K562 (cell line): Measurements from ENCODE around the gene PEX3. TPM values are rescaled to one million over a fixed set of nuclear protein-coding genes. Genes with fewer than 3 reads are reported as not detected.

Experiments used
- ATAC-seq: fragments of 200-7000 bp; cut with Tn5 transposase; 3 replicates; pipeline ENCODE4 v1.9.1; 2020; ENCODE audit warnings: moderate library complexity
- BruUV-seq: library from RNA; stranded (reverse); fragments of 400-500 nt; replicated peaks from 2 replicates; lab custom pipeline; 2021; lab: Mats Ljungman, UMichigan
- CTCF ChIA-PET: fragments of 300-600 bp; formaldehyde crosslinking; extraction: SDS; loops from one replicate; lab custom pipeline; 2021; ENCODE audit warnings: low intra/inter-chr PET ratio; lab: Yijun Ruan, JAX
- POLR2A ChIA-PET: fragments of 300-600, 350-650 bp; sonication (Branson Sonifier 250); formaldehyde crosslinking; extraction: SDS; loops from one replicate; lab custom pipeline; 2021; ENCODE audit warnings: antibody characterized with exemption, inconsistent platforms; lab: Yijun Ruan, JAX
- DNase-seq, 4 experiments: peaks; one replicate each; pipeline versions ENCODE4 v3.0.0 to v3.0.0-alpha.2; 2011 to 2018; ENCODE audit warnings: low spot score in 3 of 4, mixed read lengths in 3 of 4; ENCODE audit errors: extremely low read depth in 1 of 4
- FAIRE-seq: peaks from 2 replicates; lab custom pipeline; 2011; peaks lifted over from hg19 to GRCh38; lab: Jason Lieb, UNC
- H2AFZ ChIP-seq: 2 replicates; pipeline ENCODE4 v1.6.0; 2011; ENCODE audit warnings: low read depth, low read length, control low read depth, inconsistent platforms
- H3K27ac ChIP-seq: fragments of 200-600 bp; 3 replicates; pipeline ENCODE4 v1.8.0; 2011; ENCODE audit warnings: low read depth, mild to moderate bottlenecking, control low read depth, inconsistent platforms, low read length, moderate library complexity, mixed read lengths; ENCODE audit errors: extremely low read depth
- H3K27me3 ChIP-seq, 2 experiments: fragments of 300-600 bp in 1 of 2; 2 replicates in 1 of 2; 3 replicates in 1 of 2; pipeline versions ENCODE4 v1.6.0 to v1.8.0; 2011; ENCODE audit warnings: inconsistent platforms in 2 of 2, low read length in 2 of 2, mild to moderate bottlenecking in 1 of 2, mixed read lengths in 1 of 2, moderate library complexity in 1 of 2; ENCODE audit not compliant: control insufficient read depth in 2 of 2, insufficient read depth in 2 of 2
- H3K36me3 ChIP-seq: fragments of 300-600 bp; 3 replicates; pipeline ENCODE4 v1.8.0; 2011; ENCODE audit warnings: mild to moderate bottlenecking, low read length, inconsistent platforms; ENCODE audit not compliant: control insufficient read depth, insufficient read depth
- H3K4me1 ChIP-seq, 2 experiments: fragments of 200-600 bp in 1 of 2; replicated peaks in 1 of 2; 2 replicates in 1 of 2; 3 replicates in 1 of 2; pipeline versions ENCODE4 v1.5.1 to v1.8.0; 2011; ENCODE audit warnings: inconsistent platforms in 2 of 2, low read length in 2 of 2, mild to moderate bottlenecking in 1 of 2, mixed read lengths in 1 of 2, moderate library complexity in 1 of 2; ENCODE audit not compliant: control insufficient read depth in 2 of 2, insufficient read depth in 2 of 2
- H3K4me2 ChIP-seq: 2 replicates; pipeline ENCODE4 v1.6.1; 2011; ENCODE audit warnings: low read length, control low read depth, inconsistent platforms, mixed read lengths; ENCODE audit not compliant: insufficient read depth
- H3K4me3 ChIP-seq: fragments of 200-600 bp; sonication (generic), shearing (Covaris generic); 2 replicates; pipeline ENCODE4 v1.5.1; 2016; ENCODE audit warnings: control low read depth, inconsistent platforms
- H3K79me2 ChIP-seq: fragments of 200-600 bp; 3 replicates; pipeline ENCODE4 v1.8.0; 2011; ENCODE audit warnings: low read length, inconsistent platforms; ENCODE audit not compliant: control insufficient read depth, insufficient read depth
- H3K9ac ChIP-seq, 2 experiments: 2 replicates each; pipeline versions ENCODE4 v1.6.0 to v1.6.1; 2011; ENCODE audit warnings: low read depth in 2 of 2, low read length in 2 of 2, control low read depth in 1 of 2, inconsistent platforms in 1 of 2, mild to moderate bottlenecking in 1 of 2, mixed read lengths in 1 of 2; ENCODE audit not compliant: insufficient read depth in 1 of 2
- H3K9me1 ChIP-seq: one replicate; pipeline ENCODE4 v1.6.0; 2011; ENCODE audit warnings: inconsistent platforms, mild to moderate bottlenecking, low read length, moderate library complexity; ENCODE audit not compliant: control insufficient read depth, insufficient read depth
- H3K9me3 ChIP-seq: replicated peaks from 2 replicates; pipeline ENCODE4 v1.5.1; 2011; ENCODE audit warnings: low read depth, low read length, inconsistent platforms; ENCODE audit not compliant: control insufficient read depth, insufficient read depth
- H4K20me1 ChIP-seq: replicated peaks from 2 replicates; pipeline ENCODE4 v1.6.1; 2011; ENCODE audit warnings: low read length, inconsistent platforms, mixed read lengths; ENCODE audit not compliant: control insufficient read depth, insufficient read depth
- C11orf30 ChIP-seq: fragments of 450-650 bp; IDR thresholded peaks from 2 replicates; pipeline ENCODE4 v1.6.1; 2016; ENCODE audit warnings: low read depth, mild to moderate bottlenecking
- FOXP1 ChIP-seq: sonication (generic); formaldehyde crosslinking; IDR thresholded peaks from 2 replicates; pipeline ENCODE4 v1.8.0; 2022; ENCODE audit warnings: mild to moderate bottlenecking, missing genetic modification reagents
- HNRNPH1 ChIP-seq: fragments of 200-400 bp; formaldehyde crosslinking; optimal IDR thresholded peaks from 2 replicates; pipeline ENCODE3; 2017; ENCODE audit warnings: low read depth, mild to moderate bottlenecking, low read length, moderate library complexity
- MAFG ChIP-seq: fragments of 450-650 bp; conservative IDR thresholded peaks from 2 replicates; pipeline ENCODE4 v1.6.1; 2016; ENCODE audit warnings: missing genetic modification characterization, missing compliant biosample characterization
- MTA2 ChIP-seq: fragments of 450-650 bp; IDR thresholded peaks from 2 replicates; pipeline ENCODE4 v1.6.1; 2016; ENCODE audit warnings: low read depth
- SAFB2 ChIP-seq: fragments of 200-400 bp; formaldehyde crosslinking; IDR thresholded peaks from 2 replicates; pipeline ENCODE4 v1.6.1; 2018; ENCODE audit warnings: borderline replicate concordance, low read length, low read depth, moderate library complexity; ENCODE audit not compliant: severe bottlenecking
- ZC3H8 ChIP-seq: fragments of 450-650 bp; IDR thresholded peaks from 2 replicates; pipeline ENCODE4 v1.6.1; 2017
- ZNF316 ChIP-seq: fragments of 450-650 bp; IDR thresholded peaks from 2 replicates; pipeline ENCODE4 v1.6.1; 2016
- ZNF407 ChIP-seq: fragments of 450-650 bp; IDR thresholded peaks from 2 replicates; pipeline ENCODE4 v1.6.1; 2016; ENCODE audit warnings: low read depth
- whole genome bisulfite sequencing: fragments of 100-300 bp; shearing (Covaris generic); methylation state at CpG from one replicate; pipeline ENCODE4 v1.1.6; 2016; ENCODE audit warnings: low coverage, mixed read lengths; ENCODE audit not compliant: insufficient coverage; ENCODE audit errors: missing lambda C conversion rate; 5-methylcytosine and 5-hydroxymethylcytosine counted together
- in situ Hi-C: fragments of 300-500 bp; cut with MboI; formaldehyde crosslinking; loops from 4 replicates; pipeline ENCODE4 v1.15.0; 2018; ENCODE audit warnings: inconsistent platforms, mixed read lengths
- intact Hi-C: fragments of 100-400 bp; cut with micrococcal nuclease; formaldehyde crosslinking; loops from 2 replicates; pipeline ENCODE4 v1.14.2; 2022
- polyA plus RNA-seq, 8 experiments: library from polyadenylated mRNA; depleted of rRNA in 4 of 8; stranded (reverse) in 5 of 8; unstranded in 3 of 8; fragments of >200 nt; fragmentation: Nextera tagmentation in 2 of 8; fragmentation: Illumina TruSeq in 1 of 8; extraction: Ambion mirVana in 2 of 8; extraction: Trizol in 1 of 8; gene quantifications; 2 replicates each; pipeline versions ENCODE4 v1.2.1 to v1.2.3, GENCODE V29; 2011 to 2014; ENCODE audit warnings: inconsistent platforms in 1 of 8, missing spikeins in 1 of 8
- total RNA-seq, 7 experiments: library from RNA; depleted of rRNA in 6 of 7; stranded (reverse); fragments of >200 nt in 6 of 7; fragmentation: Illumina TruSeq in 2 of 7; extraction: Trizol in 2 of 7; gene quantifications; 2 replicates each; pipeline versions ENCODE4 v1.2.1 to v1.2.3, GENCODE V29; 2011 to 2021; ENCODE audit warnings: low replicate concordance in 1 of 7

PEX3 gene
- total and polyA plus RNA-seq, 9 of the 15 experiments (the other 6 are each of a cell fraction or from before 2014, with no cell fraction given) = 17.3 to 69.6 (median 32.7) TPM

GRCh38 chr6:143535189-143535614, 84.6 kb downstream of the PEX3 start:
- intact Hi-C loops = no loop called here
- ChIA-PET POLR2A (interaction anchor here (0.7 to 1.0 kb wide), 2 partner anchors 26 to 1689 kb away, joined by 3 read pairs; no protein-coding TSS in a partner anchor), CTCF (no interaction called here)
- ATAC-seq (no peak), DNase-seq (no peak), FAIRE-seq (no peak)
- H2AFZ ChIP-seq = no peak overlapping the region
- 17% methylated on average over 5 of the region's 5 CpGs for WGBS
- H3K4me1 ChIP-seq = peaks cover 0 to 7% of the 10 kb centered on the region in 2 experiments; a peak in 2 of 5 replicates
- no peaks in the 10 kb centered on the region for H3K9me3 ChIP-seq
- no peaks in the 10 kb centered on the region for H4K20me1 ChIP-seq
- no peaks in the 10 kb centered on the region for H3K79me2 ChIP-seq
- no TSS peak for BruUV-seq
- H3K36me3 ChIP-seq = no peaks in the 10 kb centered on the region
- in situ Hi-C loops = no loop called here
- no peak overlapping the region for H3K4me3 ChIP-seq
- H3K4me2 ChIP-seq = no peak overlapping the region
- no peak overlapping the region for H3K9ac ChIP-seq
- H3K27me3 ChIP-seq = peaks cover 30 to 45% of the 10 kb centered on the region in 2 experiments
- no peak overlapping the region for H3K27ac ChIP-seq
- no peaks in the 10 kb centered on the region for H3K9me1 ChIP-seq
- TF ChIP-seq MAFG (tag) (peak; percentile 66), ZNF316 (peak; percentile 81), C11orf30 (peak; percentile 56), FOXP1 (CRISPR knock-in tag) (no peak)

- no peak for ATAC-seq
- FAIRE-seq = no peak
- Histone ChIP-seq H4K20me1 (no peaks in the 10 kb centered on the region), H3K9me1 (no peaks in the 10 kb centered on the region), H3K79me2 (no peaks in the 10 kb centered on the region), H3K4me3 (no peak overlapping the region), H3K27me3 (peaks cover 25 to 43% of the 10 kb centered on the region in 2 experiments), H3K9ac (no peak overlapping the region), H2AFZ (no peak overlapping the region), H3K9me3 (no peaks in the 10 kb centered on the region), H3K27ac (no peak overlapping the region), H3K36me3 (no peaks in the 10 kb centered on the region), H3K4me2 (no peak overlapping the region), H3K4me1 (peaks cover 0 to 7% of the 10 kb centered on the region in 2 experiments; a peak in 2 of 5 replicates)
- intact Hi-C loops (no loop called here), in situ Hi-C loops (no loop called here)
- no TSS peak for BruUV-seq
- 46% methylated on average over 23 of the region's 27 CpGs for WGBS
- ChIA-PET CTCF (no interaction called here), POLR2A (interaction anchor here (0.7 kb wide), 2 partner anchors 16 to 472 kb away, joined by 3 to 4 read pairs; partner anchors contain the start of gene PLAGL1)
- no peak for DNase-seq
- TF ChIP-seq HNRNPH1 (no peak), SAFB2 (no peak), MTA2 (no peak), ZC3H8 (no peak), ZNF407 (no peak)
Observed at GRCh38 chr6:143536461-143536865, 85.9 kb downstream of the PEX3 start.
